ENCODE data around the gene PRKN.

The PRKN gene

DNA sequence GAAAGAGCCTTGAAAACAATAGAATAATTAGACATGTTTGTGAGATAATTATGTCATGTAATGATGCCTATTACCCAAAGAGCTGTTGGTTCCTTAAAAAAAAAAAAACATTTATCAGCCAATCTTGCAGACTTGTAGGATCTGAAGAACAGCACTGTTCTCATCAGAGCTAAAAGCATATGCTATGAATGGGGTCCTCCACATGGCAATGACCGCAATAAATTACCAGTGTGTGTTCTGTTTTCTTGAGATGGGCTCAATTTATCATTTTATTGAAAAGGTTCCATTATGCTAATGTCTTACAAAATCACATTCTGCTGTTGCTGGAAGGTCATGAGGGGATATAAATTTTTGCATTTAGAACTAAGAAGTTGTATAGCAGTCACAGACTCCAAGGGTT lies 484.7 kb downstream of the PRKN start:
- no peak overlapping the region for H3K4me3 ChIP-seq (ENCODE audit: low read depth, low read length)
- TF ChIP-seq, protein P1, sequence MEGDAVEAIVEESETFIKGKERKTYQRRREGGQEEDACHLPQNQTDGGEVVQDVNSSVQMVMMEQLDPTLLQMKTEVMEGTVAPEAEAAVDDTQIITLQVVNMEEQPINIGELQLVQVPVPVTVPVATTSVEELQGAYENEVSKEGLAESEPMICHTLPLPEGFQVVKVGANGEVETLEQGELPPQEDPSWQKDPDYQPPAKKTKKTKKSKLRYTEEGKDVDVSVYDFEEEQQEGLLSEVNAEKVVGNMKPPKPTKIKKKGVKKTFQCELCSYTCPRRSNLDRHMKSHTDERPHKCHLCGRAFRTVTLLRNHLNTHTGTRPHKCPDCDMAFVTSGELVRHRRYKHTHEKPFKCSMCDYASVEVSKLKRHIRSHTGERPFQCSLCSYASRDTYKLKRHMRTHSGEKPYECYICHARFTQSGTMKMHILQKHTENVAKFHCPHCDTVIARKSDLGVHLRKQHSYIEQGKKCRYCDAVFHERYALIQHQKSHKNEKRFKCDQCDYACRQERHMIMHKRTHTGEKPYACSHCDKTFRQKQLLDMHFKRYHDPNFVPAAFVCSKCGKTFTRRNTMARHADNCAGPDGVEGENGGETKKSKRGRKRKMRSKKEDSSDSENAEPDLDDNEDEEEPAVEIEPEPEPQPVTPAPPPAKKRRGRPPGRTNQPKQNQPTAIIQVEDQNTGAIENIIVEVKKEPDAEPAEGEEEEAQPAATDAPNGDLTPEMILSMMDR (IDR thresholded peaks at IDR 0.05; ENCODE audit: low read depth, low read length): no peak
- TF ChIP-seq POLR2A (IDR thresholded peaks at IDR 0.05; ENCODE audit: extremely low read depth, insufficient read length) (no peak), MYC (IDR thresholded peaks at IDR 0.05; ENCODE audit: low read depth, low read length) (no peak)
- TF ChIP-seq, protein P2, sequence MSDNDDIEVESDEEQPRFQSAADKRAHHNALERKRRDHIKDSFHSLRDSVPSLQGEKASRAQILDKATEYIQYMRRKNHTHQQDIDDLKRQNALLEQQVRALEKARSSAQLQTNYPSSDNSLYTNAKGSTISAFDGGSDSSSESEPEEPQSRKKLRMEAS (IDR thresholded peaks at IDR 0.05; ENCODE audit: low read depth, low read length): no peak

GRCh38 chr6:162239330-162239729 lies 488.2 kb downstream of the PRKN start:
- no peak for DNase-seq (ENCODE audit: low read depth)
- TF ChIP-seq, protein P1 (IDR thresholded peaks at IDR 0.05; ENCODE audit: low read depth, low read length): no peak
- no peak overlapping the region for H3K4me3 ChIP-seq (ENCODE audit: low read depth, low read length)

More for the DNA sequence above, 484.7 kb downstream of the PRKN start:
- DNase-seq (ENCODE audit: low read depth): no peak

DNA sequence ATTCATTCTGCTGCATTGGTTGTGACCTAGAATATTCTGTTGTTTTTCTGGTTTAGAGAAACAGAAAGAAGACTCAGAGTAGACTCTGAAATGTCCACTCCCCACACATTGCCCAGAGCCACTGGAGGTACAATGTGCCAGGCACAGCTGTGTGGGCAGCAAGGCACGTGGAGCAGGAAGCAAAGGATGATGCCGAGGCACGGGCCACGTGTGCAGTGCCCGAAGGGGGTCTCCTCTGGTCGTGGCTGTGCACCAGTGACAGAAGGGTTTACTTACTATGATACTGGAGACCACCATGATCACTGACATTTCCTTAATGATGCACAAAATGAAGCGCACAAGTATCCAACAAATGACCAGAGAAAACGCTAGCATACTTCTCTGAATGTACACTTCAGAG lies 488.9 kb downstream of the PRKN start:
- TF ChIP-seq, protein P2 (IDR thresholded peaks at IDR 0.05; ENCODE audit: low read depth, low read length): no peak
- TF ChIP-seq POLR2A (IDR thresholded peaks at IDR 0.05; ENCODE audit: extremely low read depth, insufficient read length) (no peak), MYC (IDR thresholded peaks at IDR 0.05; ENCODE audit: low read depth, low read length) (no peak)
- TF ChIP-seq, protein P1 (IDR thresholded peaks at IDR 0.05; ENCODE audit: low read depth, low read length): no peak
- H3K4me3 ChIP-seq (ENCODE audit: low read depth, low read length): no peak overlapping the region
- no peak for DNase-seq (ENCODE audit: low read depth)

DNA sequence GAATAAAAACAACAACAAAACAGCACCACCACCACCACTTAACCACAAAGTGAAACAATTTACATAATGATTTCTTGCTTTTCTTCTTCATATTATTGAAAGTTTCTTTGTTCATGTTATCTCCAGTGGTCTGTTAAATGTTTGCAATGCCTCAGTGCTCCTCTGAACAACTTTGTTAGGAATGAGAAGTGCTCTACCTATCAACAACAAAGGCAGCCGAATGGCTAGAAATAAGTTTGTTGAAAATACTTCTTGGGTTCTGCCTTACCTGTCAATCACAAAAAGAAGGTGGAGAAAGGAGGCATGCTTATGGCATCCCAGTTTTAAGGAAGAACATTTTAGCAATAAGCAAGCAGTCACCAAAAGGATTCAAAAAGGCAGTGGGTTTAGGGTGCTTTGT lies 490.2 kb downstream of the PRKN start:
- no peak overlapping the region for H3K4me3 ChIP-seq (ENCODE audit: low read depth, low read length)
- no peak for DNase-seq (ENCODE audit: low read depth)
- TF ChIP-seq POLR2A (IDR thresholded peaks at IDR 0.05; ENCODE audit: extremely low read depth, insufficient read length): no peak

DNA sequence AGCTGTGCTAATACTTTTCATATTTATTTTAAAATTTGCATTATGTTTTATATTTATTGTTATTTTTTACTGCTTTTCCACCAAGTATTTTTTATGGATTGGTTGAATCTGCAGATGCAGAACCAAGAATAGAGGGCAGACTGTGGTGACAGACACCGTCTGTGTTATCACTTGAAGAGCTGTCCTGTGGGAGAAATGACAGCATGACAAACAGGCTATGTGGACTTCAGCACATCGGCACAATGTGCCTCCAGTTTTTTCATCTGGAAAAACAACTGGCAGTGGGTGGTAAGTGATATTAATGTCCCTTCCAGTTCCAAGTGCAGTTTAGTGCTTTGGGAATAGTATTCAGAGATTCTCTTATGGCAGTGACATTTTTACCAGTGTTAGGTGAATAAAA lies 492.9 kb downstream of the PRKN start:
- no peak for DNase-seq (ENCODE audit: low read depth)
- no peak overlapping the region for H3K4me3 ChIP-seq (ENCODE audit: low read depth, low read length)
- TF ChIP-seq, protein P2 (IDR thresholded peaks at IDR 0.05; ENCODE audit: low read depth, low read length): no peak
- TF ChIP-seq MYC (IDR thresholded peaks at IDR 0.05; ENCODE audit: low read depth, low read length) (no peak), POLR2A (IDR thresholded peaks at IDR 0.05; ENCODE audit: extremely low read depth, insufficient read length) (no peak)
- TF ChIP-seq, protein P1 (IDR thresholded peaks at IDR 0.05; ENCODE audit: low read depth, low read length): no peak

DNA sequence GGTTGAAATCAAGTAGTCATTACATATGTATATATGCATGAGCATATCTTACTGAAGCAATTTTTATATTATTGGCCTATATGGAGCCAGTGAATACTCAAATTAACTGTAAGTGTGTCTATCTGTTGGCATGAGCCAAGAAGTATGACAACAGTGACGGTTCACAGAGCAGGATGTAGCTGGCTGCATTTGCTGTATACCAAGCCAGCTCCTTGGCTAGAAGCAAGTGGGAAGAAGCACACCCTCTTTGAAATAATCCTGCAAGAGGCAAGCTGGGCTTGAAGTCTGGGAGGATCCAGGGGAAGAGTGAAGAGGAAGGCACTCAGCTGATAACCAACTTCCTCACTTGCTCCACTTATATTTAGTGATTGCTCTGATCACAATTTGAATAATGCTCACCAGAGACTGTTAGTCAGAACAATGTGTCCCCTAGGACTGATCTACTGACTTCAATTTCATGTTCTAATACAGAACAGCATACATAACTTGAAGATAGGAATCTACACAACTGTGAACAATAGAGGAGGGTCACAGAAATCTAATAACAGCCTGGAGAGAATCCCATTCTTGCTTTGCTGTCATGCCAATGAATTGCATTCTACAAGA lies 497.3 kb downstream of the PRKN start:
- H3K4me3 ChIP-seq (ENCODE audit: low read depth, low read length): no peak overlapping the region
- TF ChIP-seq, protein P2 (IDR thresholded peaks at IDR 0.05; ENCODE audit: low read depth, low read length): no peak
- TF ChIP-seq, protein P1 (IDR thresholded peaks at IDR 0.05; ENCODE audit: low read depth, low read length): no peak
- TF ChIP-seq POLR2A (IDR thresholded peaks at IDR 0.05; ENCODE audit: extremely low read depth, insufficient read length): no peak
- no peak for TF ChIP-seq MYC (IDR thresholded peaks at IDR 0.05; ENCODE audit: low read depth, low read length)
- no peak for DNase-seq (ENCODE audit: low read depth)
